Activated T-cell treated with anti-CD3 and anti-CD28 coated beads for 24 hours (primary cell): ENCODE measurements around the gene OR3A1.
"Not testable (repeated sequence)": the region's sequence is repeated elsewhere in the genome, so short reads cannot be mapped to it uniquely, and the experiment has no call there.

ENCODE experiments used
- DNase-seq: peaks from one replicate; pipeline ENCODE4 v3.0.0-alpha.2; 2020; ENCODE audit warnings: low read depth

Gene OR3A1, protein sequence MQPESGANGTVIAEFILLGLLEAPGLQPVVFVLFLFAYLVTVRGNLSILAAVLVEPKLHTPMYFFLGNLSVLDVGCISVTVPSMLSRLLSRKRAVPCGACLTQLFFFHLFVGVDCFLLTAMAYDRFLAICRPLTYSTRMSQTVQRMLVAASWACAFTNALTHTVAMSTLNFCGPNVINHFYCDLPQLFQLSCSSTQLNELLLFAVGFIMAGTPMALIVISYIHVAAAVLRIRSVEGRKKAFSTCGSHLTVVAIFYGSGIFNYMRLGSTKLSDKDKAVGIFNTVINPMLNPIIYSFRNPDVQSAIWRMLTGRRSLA

GRCh38 chr17:3298260-3298659, at the start of gene OR3A1:
Gene OR3A1, minus strand, starts transcription at chr17:3298360. Its CDS starts 5,778 bp downstream, at chr17:3292582.
- no peak for DNase-seq

DNA sequence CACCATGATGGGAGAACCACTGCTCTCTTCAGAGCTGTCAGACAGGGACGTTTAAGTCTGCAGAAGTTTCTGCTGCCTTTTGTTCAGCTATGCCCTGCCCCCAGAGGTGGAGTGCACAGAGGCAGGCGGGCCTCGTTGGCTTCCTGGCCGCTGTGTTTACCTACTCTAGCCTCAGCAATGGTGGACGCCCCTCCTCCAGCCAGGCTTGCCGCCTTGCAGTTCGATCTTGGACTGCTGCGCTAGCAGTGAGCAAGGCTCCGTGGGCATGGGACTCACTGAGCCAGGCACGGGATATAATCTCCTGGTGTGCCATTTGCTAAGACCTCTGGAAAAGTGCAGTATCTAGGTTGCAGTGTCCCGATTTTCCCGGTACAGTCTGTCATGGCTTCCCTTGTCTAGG, 44.6 kb upstream of the OR3A1 start:
- not testable (repeated sequence) for DNase-seq

DNA sequence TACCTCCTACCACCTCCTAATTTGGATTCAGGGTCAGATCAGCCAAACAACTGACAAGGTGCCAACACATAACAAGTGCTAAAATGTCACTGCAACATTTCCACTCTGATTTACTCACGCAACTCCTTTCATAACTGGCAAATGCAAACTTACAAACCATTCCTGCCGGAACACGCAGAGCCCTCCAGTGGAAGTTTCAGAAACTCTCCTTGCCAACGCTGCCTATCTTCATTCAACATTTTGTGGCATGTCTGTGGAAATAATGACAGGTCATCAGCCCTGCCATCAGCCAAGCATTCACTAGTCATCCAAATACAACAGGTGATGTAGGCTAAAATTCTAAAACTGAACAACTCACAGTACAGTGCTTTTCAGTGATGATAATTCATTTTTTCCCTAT, 37.7 kb upstream of the OR3A1 start:
- DNase-seq = no peak

- no peak for DNase-seq
Observed at GRCh38 chr17:3318336-3318735, 20.2 kb upstream of the OR3A1 start.

GRCh38 chr17:3316836-3317235, 18.7 kb upstream of the OR3A1 start:
- DNase-seq = no peak

- no peak for DNase-seq
Observed at GRCh38 chr17:3308603-3309002, 10.4 kb upstream of the OR3A1 start.

DNA sequence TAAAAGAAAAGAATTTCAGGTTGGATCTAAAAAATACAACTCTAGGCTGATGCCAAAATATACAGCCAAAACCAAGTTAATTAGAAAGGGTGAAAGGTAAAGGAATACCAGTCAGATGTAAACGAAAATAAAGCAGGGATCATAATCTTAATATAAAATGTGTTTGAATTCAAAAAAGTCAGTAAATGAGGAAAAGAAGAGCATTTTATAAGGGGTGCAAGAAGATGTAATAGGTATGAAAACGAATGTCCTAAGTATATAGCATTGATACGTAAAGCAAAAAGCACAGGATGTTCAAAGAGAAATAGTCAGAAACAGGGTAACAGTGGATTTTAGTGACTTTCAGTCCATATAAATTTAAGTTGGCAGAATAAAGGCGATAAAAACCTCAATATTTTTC, 2.5 kb downstream of the OR3A1 start:
- DNase-seq = no peak

GRCh38 chr17:3293548-3293947, 4.6 kb downstream of the OR3A1 start:
- DNase-seq = not testable (repeated sequence)

- DNase-seq = no peak
Observed at GRCh38 chr17:3282901-3283300, 15.3 kb downstream of the OR3A1 start.

GRCh38 chr17:3276126-3276525, 22.0 kb downstream of the OR3A1 start:
- no peak for DNase-seq

DNA sequence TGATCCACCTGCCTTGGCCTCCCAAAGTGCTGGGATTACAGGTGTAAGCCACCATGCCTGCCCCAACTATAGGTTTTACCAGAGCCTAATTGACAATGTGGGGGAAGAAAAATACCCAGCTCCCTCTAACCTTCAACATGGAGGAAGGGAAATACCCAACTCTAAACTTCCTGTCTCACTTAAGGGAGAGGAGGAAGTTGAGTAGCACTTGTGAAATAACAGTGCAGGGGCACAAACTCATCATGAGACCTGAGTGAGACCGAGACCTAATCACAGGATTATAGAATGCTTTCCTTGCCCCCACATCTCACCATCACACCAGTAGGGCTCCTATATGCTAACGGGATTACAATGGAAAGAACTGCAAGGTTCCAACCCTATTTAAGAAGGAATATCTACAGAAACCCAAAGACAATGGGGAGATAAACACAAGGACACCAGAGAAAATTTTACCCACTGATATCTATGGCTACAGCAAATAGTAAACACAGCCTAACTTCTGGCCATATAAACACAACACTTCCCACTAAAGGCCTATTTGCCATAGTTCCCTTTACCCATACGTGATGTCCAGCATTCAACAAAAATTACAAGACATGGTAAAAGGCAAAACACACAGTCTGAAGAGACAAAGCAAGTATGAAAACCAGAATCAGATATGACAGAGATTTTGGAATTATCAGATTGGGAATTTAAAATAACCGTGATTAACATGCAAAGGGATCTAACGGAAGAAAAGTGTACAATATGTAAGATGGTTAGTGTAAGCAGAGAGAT, 26.9 kb downstream of the OR3A1 start:
- DNase-seq = no peak

- no peak for DNase-seq
Observed at GRCh38 chr17:3260600-3260999, 37.6 kb downstream of the OR3A1 start.

- DNase-seq = no peak
Observed at GRCh38 chr17:3260163-3260562, 38.0 kb downstream of the OR3A1 start.

- DNase-seq = no peak
Observed at GRCh38 chr17:3256575-3256974, 41.6 kb downstream of the OR3A1 start.

DNA sequence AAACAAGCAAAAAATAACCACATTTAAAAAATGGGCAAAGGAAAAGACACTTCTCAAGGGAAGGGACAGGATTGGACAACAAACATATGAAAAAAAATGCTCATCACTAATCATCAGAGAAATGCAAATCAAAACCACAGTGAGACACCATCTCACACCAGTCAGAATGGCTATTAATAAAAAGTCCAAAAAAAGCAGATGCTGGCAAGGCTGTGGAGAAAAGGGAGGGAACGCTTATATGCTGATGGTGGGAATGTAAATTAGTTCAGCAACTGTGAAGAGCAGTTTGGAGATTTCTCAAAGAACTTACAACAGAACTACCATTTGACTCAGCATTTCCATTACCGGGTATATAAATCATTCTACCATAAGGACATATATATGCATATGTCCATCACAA, 49.1 kb downstream of the OR3A1 start:
- not testable (repeated sequence) for DNase-seq

DNA sequence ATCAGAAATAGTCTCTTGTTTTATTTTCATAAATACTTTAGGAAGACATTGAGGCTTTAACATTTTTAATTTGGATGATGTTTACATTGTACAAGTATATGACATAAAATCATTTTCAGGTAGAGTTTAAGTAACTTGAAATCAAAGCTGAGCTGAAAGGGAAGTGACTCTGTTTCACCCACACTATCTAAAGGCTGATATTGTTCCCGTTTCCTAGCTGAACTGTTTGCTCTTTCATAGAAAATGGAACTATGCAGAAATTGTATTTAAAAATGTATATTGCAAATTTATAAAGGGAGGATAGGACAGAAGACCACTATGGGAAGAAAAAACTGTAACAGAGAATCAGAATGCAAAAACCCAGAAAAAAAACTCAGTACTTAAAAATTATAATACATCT, 53.3 kb downstream of the OR3A1 start:
- not testable (repeated sequence) for DNase-seq

GRCh38 chr17:3241044-3241443, 57.1 kb downstream of the OR3A1 start:
- DNase-seq = not testable (repeated sequence)
